GM12874 (cell line): ENCODE measurements around the gene RUSC1.

ENCODE experiments used
- TF ChIP-seq, protein P1 (sequence below): IDR thresholded peaks from 2 replicates; pipeline ENCODE4 v1.5.1; 2011; ENCODE audit warnings: low read depth, mild to moderate bottlenecking, control low read depth, low read length, moderate library complexity; ENCODE audit not compliant: insufficient read depth

The RUSC1 gene

DNA sequence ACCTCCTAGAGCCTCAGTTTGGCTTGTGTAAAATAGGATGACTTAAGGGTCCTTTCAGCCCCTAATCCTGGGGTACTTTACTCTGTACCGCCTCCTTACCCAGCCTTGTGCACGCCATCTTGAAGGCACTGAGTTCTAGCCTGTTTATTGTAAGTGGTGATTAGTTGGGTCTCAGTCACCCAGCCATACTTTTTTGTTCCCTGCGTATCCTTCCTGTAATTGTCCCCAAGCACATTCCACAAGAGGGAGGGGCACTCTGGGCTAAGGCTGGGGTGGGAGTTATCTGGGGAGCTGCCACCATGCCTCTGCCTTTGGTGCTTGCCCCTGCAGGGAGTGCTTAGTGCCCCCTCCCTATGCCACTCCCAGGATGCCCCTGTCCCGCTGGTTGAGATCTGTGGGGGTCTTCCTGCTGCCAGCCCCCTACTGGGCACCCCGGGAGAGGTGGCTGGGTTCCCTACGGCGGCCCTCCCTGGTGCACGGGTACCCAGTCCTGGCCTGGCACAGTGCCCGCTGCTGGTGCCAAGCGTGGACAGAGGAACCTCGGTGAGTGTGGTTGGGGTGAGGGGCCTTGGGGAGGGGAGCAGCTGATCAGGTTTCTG is 11.2 kb upstream of the RUSC1 start:
- TF ChIP-seq, protein P1, sequence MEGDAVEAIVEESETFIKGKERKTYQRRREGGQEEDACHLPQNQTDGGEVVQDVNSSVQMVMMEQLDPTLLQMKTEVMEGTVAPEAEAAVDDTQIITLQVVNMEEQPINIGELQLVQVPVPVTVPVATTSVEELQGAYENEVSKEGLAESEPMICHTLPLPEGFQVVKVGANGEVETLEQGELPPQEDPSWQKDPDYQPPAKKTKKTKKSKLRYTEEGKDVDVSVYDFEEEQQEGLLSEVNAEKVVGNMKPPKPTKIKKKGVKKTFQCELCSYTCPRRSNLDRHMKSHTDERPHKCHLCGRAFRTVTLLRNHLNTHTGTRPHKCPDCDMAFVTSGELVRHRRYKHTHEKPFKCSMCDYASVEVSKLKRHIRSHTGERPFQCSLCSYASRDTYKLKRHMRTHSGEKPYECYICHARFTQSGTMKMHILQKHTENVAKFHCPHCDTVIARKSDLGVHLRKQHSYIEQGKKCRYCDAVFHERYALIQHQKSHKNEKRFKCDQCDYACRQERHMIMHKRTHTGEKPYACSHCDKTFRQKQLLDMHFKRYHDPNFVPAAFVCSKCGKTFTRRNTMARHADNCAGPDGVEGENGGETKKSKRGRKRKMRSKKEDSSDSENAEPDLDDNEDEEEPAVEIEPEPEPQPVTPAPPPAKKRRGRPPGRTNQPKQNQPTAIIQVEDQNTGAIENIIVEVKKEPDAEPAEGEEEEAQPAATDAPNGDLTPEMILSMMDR: peak; percentile 18; the same call in 1 of the 2 replicates

DNA sequence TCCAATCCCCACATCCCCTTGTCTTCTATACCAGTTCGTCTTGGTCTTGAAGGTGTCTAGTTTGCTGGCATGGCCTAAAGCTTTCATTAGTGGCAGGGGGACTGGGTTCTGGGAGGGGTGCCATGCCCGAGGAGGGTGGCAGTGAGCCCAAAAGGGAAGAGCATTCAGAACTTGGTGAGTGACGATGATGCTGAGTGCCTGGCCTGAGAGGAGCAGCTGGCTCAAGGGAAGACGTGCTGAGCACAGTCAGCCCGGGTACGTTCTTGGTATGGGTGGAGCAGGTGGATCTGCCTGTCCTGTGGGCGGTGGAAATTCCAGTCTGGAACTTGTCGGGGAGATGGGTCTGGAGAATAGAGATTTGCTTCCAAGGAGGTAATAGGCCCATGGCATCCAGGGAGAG is 7.4 kb upstream of the RUSC1 start:
- TF ChIP-seq, protein P1: no peak

DNA sequence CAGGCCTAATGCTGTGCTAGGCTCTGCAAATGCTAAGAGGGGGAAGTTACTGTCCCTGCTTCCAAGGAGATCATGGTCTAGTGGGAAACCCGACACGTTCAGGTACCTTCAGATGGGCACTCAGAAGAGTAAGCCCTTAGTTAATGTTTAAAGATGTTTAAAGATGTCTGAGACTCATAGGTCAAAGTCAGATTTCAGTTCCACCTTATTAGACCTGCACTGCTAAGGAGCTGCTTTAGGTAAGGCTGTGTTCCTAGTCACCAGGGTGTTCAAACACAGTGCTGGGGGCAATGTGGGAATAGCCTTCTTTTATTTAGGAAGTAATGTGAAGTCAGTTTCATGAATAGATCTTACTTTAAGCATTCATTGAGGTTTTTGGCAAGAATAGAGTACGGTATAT is 3.8 kb upstream of the RUSC1 start:
- TF ChIP-seq, protein P1: no peak

DNA sequence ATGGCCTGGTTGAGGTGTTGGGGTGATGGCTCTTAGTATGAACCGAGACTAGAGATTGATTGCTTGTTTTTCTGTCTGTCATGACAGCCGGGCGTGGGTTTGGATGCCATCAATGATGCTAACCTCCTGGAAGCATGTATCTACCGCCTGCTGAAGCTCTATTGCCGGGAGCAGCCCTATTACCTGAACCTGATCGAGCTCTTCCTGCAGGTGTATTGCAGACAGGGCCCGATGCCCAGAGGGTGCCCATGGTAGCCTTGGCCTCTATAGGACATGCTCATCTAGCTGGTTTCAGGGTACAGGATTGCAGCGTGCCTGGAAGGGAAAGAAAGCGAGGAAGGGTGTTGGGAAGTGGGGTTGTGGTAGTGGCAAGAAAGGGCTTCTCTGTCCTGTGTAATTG is 2.6 kb upstream of the RUSC1 start:
- TF ChIP-seq, protein P1: no peak

DNA sequence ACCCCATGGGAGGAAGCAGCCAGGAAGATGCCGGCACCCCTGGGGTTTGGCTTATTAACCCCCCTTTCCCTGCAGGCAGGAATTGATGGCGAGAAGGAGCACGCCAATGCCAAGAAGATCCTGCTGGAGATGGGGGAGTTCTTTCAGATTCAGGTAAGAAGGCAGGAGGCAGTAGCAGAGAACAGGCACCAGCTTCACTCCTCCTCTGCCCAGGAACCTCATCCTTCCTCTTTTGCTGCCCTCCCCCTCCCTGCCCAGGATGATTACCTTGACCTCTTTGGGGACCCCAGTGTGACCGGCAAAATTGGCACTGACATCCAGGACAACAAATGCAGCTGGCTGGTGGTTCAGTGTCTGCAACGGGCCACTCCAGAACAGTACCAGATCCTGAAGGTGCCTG is 1.2 kb upstream of the RUSC1 start:
- TF ChIP-seq, protein P1: no peak

DNA sequence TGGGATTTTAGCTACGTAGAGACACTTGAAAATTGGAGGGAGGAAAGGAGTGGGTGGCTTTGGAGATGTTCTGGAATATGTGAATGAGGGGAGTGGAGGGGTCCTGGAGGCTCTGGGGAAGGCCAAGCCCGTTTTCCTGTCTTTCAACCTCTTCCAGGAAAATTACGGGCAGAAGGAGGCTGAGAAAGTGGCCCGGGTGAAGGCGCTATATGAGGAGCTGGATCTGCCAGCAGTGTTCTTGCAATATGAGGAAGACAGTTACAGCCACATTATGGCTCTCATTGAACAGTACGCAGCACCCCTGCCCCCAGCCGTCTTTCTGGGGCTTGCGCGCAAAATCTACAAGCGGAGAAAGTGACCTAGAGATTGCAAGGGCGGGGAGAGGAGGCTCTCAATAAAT is 442 bp upstream of the RUSC1 start:
- TF ChIP-seq, protein P1: no peak

DNA sequence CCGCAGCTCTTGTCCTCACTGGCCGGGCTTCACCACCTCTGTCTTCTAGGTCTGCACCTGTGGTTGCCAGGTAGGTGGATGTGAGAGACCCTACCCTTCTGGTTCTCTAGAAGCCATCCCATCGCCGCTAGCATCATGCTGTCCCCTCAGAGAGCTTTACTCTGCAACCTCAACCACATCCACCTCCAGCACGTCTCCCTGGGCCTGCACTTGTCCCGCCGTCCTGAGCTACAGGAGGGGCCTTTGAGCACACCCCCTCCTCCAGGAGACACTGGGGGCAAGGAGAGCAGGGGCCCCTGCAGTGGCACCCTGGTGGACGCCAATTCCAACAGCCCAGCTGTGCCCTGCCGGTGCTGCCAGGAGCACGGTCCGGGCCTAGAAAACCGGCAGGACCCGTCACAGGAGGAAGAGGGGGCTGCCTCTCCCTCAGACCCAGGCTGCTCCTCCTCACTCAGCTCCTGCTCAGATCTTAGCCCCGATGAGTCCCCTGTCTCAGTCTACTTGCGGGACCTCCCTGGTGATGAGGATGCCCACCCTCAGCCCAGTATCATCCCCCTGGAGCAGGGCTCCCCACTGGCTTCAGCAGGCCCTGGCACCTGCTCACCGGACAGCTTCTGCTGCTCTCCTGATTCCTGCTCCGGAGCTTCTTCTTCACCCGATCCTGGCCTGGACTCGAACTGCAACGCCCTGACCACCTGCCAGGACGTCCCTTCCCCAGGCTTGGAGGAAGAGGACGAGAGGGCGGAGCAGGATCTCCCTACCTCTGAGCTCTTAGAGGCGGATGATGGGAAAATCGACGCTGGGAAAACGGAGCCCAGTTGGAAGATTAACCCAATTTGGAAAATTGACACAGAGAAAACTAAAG is 1.2 kb downstream of the RUSC1 start:
- TF ChIP-seq, protein P1: no peak
